T-helper 9 cell (primary cell): ENCODE measurements around the gene ZBTB49.
A peak's percentile ranks its signal among the peaks of the same experiment; 100 is the strongest.
"Not testable (repeated sequence)": the region's sequence is repeated elsewhere in the genome, so short reads cannot be mapped to it uniquely, and the experiment has no call there.

Experiments used
- DNase-seq: peaks from one replicate; pipeline ENCODE4 v3.0.0-alpha.2; 2020

Gene ZBTB49

DNA sequence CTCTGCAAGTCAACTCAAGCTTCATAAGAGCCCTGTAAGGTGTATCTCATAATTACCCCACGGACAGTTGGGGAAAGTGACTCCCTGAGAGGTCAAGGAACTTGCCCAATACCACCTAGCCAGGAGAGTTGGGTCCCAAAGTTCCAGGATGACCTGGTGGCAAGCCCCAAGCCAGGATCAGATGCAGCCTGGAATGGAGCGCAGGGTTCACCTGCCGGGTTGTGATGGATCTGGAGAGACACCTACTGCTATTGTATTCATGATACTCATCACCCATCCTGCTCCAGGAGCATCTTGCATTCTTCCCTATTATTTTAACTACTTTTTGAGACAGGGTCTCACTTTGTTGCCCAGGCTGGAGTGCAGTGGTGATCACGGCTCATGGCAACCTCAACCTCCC is 36.1 kb downstream of the ZBTB49 start:
- no peak for DNase-seq

GRCh38 chr4:4327652-4328121 is 37.6 kb downstream of the ZBTB49 start:
- no peak for DNase-seq

- DNase-seq: no peak
Observed at GRCh38 chr4:4328206-4328605, 38.2 kb downstream of the ZBTB49 start.

DNA sequence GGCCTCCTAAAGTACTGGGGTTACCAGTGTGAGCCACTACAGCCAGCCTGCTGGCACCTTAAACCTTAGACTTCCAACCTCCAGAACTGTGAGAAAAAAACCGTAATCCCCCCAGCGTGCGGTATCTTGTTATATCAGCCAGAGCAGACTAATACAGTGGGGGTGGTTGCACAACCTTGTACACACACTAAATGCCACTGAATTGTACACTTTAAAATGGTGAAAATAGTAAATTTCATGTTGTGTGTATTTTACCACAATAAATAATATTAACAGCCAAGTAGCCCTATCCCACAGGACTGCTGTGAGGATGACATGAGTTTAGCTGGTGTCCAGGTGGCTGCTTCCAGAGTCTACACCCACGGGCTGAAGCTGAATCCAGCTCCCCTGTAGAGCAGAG is 38.8 kb downstream of the ZBTB49 start:
- DNase-seq: no peak

DNA sequence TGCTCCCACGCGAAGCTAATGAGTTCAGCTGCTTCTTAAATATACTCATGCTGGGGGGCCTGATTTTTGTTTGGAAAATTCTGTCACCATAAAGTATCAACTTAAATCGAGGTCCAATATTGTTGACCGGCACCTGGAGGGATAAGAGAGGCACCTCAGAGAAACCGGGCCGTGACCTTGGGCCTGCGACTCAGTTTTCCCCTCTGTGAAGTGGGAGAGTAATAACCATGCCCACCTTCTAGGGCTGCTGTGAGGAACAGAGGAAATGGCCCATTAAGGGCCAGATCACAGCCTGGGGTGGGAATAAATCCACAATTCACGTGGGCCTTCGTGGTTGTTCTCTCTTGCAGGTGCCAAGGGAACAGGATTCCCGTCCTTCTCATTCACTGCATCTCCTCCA is 39.4 kb downstream of the ZBTB49 start:
- DNase-seq: no peak

DNA sequence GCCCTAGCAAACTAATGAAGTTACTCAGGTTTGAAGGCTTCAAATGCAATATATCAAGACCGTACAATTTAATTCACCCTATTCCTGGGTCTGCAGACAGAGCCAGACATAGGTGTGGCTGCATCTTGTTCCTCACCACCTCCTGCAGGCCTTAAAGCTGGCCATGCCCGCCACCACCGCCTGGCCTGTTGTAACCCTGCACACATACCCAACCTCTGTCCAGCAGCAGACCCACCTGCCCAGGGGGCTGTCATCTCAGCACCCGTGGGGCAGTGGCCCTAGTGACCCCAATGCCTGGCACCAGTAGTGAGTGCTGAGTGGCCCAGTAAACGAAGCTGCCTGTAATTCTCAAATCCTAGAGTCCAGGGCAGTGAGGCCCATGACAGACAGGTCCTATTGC is 40.7 kb downstream of the ZBTB49 start:
- DNase-seq: no peak

GRCh38 chr4:4332529-4332928 is 42.5 kb downstream of the ZBTB49 start:
- no peak for DNase-seq

DNA sequence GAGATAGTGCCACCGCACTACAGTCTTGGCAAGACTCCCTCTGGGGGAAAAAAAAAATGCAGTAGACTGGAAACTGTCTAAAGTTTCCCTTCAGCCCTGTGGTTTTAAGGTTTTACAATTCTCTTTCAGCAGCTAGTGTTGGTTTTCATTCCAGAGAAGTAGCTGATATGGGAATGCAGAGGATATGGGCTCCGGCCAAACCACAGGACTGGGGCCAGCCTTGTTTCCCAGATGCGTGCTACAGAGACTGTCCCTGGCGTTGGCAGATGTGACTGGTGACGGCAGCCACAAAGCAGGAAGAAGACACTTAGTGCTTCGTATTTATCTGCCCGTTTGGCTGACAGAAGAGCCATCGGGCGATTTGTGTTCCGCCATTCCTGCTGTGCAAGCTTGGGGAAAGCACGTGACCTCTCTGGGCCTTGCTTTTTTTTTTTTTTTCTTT is 43.2 kb downstream of the ZBTB49 start:
- no peak for DNase-seq

GRCh38 chr4:4334798-4335520 is 44.9 kb downstream of the ZBTB49 start:
- DNase-seq: peak; percentile 69

GRCh38 chr4:4338210-4339001 is 48.4 kb downstream of the ZBTB49 start:
- DNase-seq: no peak

DNA sequence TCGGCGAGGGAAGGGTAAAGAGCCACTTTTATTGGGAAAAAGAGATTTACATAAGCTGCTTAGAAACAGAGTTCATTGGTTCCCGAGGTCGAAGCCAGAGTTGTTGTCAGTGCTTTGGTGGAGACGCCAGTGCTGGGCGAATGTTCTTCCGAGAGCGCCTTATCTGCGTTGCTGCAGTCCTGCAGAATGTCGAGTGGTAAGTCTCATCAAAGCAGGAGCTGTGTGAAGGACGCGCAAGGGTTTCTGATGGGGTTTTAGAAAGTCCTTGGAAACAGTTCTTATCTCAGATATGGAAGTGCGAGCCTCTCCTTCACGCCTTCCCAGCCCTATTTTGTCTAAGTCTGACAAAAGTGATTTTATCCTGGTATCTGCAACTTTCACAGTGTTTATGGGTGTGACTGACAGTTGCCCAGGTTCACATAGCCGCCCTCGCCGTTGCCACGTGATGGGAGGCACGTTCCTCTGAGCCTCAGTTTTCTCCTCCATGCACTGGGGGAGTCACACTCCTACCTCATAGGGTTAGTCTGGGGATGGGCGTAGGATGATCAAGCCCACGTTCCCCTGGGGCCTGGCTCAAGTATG is 49.5 kb downstream of the ZBTB49 start:
- no peak for DNase-seq

- no peak for DNase-seq
Observed at GRCh38 chr4:4341861-4342650, 52.0 kb downstream of the ZBTB49 start.

GRCh38 chr4:4343038-4343437 is 53.0 kb downstream of the ZBTB49 start:
- no peak for DNase-seq

DNA sequence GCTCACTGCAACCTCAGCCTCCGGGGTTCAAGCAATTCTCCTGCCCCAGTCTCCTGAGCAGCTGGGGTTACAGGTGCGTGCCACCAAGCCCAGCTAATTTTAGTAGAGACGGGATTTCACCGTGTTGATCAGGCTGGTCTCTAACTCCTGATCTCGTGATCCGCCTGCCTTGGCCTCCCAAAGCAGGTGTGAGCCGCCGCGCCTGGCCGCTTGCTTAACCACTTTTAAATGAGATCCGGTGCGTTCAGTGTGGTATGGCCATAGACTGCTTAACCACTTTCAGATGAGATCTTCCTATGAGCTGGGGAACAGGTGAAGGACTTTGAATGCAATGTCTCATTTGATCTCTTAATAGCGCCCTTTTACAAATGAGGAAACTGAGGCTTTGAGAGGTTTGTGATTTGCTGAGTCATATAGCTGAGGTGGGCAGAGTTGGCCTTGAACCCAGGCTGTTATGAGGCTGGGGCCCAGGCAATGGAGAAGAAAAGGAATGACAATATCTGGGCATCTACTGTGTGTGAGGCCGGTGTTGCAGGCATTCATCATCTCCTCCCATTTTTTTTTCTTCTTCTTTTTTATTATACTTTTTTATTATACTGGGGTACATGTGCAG is 55.0 kb downstream of the ZBTB49 start:
- DNase-seq: no peak

DNA sequence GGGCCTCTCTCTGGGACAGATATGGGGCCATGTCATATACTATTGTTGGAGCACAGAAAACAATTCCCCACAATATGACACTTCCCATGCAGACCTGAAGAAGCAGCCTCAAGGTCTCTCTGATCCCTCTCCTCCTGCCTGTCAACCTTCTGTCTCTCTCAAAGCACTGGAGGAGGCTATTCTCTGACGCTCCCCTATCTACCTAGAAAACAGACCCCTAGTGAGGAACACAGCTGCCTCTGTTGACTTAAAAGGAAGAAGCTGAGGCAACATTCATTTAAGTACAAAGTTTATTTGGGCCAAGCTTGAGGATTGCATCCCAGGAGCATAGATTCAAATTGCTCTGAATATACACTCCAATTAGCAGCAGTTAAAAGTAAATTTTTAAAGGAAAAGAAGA is 57.5 kb downstream of the ZBTB49 start:
- no peak for DNase-seq

DNA sequence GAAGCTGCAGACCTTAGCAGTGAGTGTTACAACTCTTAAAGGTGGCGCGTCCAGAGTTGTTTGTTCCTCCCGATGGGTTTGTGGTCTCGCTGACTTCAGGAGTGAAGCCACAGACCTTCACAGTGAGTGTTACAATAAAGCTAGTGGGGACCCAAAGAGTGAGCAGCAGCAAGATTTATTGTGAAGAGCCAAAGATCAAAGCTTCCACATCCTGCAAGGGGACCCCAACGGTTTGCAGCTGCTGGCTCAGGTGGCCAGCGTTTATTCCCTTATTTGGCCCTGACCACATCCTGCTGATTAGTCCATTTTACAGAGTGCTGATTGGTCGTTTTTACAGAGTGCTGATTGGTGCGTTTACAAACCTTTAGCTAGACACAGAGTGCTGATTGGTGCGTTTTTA is 58.5 kb downstream of the ZBTB49 start:
- not testable (repeated sequence) for DNase-seq

DNA sequence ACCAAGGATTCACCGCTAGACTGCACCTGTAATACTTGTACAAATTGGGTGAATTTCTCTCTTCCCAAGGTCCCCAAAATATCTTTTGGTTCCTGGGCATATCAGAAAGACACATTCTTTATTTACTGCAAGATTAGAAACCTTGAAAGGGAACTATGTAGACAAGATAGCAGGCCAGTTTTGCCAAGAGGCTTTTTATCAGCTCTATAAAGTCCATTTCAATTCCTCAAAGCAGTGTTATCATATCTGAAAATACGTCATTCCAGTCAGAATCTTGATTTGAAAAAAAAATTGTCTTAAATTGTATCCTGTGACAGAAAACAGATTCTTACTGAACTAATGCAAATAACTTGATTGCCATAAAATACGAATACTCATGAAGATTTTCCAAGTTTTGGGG is 59.8 kb downstream of the ZBTB49 start:
- DNase-seq: no peak

DNA sequence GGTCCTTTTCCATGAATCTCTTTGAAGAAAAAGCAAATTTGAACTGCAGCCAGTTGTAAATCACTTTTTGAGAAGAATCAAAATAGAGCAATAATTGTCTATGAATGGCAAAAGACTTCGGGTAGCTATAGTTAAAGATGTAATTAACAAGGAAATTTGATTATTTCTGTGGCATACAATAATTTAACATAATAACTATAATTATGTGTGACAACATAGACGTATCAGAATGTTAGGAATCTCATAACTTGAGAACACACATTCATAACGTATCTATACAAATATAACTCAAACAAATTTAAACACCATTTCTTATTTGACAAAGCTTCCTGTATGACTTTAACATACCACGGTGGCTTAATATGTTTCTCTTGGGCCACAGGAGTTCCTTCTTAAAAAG is 60.9 kb downstream of the ZBTB49 start:
- DNase-seq: no peak

- DNase-seq: no peak
Observed at GRCh38 chr4:4355302-4355701, 65.3 kb downstream of the ZBTB49 start.

GRCh38 chr4:4356106-4357041 is 66.3 kb downstream of the ZBTB49 start:
- no peak for DNase-seq

DNA sequence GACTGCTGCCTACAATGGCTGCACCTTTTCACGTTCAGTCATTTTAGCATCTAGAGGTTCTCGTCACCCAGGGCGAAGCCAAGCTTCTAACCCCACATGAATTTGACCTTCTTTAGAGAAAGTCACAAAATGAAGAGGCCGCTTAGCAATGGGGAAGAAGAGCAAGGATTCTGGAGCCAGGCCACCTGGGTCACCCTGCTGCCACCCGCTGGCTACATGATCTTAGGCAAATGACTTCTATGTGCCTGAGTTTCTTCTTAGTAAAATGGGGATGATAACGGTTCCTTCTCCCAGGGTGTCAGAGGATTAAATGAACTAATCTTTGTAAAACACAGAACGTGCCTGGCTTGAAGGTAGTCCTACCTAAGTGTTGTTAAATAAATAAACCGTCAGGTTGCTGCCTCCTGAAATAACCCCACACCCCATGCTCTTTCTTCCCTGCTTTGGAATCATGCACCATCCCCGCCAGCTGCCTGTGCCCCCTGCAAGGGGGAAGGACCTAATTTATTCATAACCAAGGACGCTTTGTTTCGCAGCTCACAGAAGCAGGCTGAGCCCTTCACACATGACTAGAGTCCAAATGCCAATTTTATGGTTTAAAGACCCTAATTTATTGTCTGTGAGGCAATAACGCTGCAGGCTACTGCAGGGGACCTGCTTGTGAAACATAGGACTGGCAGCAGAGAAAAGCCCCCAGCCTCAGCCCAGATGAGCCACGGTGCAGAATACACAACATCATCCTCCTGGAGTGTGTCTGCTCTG is 68.2 kb downstream of the ZBTB49 start:
- DNase-seq: no peak
